ENCODE results near the gene CLUH.
A peak's percentile ranks its signal among the peaks of the same experiment; 100 is the strongest.

The CLUH gene
- total RNA-seq = 36.5 to 140 (median 72.3) reads per million in 17 experiments

GRCh38 chr17:2711608-2712299 is at the start of gene CLUH:
Gene CLUH, minus strand, starts transcription at chr17:2711764. Its CDS starts 103 bp downstream, at chr17:2711661.
- peak; percentile 99 to 100 (median 100) for DNase-seq

- no peak for DNase-seq
Measured at GRCh38 chr17:2758870-2759269, 47.3 kb upstream of the CLUH start.

- no peak for DNase-seq
Measured at GRCh38 chr17:2755891-2756724, 44.5 kb upstream of the CLUH start.

- no peak for DNase-seq
Measured at GRCh38 chr17:2751491-2751890, 39.9 kb upstream of the CLUH start.

- no peak for DNase-seq
Measured at GRCh38 chr17:2750721-2751120, 39.2 kb upstream of the CLUH start.

- DNase-seq = peak; percentile 86 to 95 (median 93)
Measured at GRCh38 chr17:2749784-2750181, 38.2 kb upstream of the CLUH start.

- no peak for DNase-seq
Measured at GRCh38 chr17:2749058-2749783, 37.7 kb upstream of the CLUH start, which contains the start of gene CCDC92B. Gene CCDC92B, minus strand, starts transcription at chr17:2749652. Its CDS starts 14,507 bp downstream, at chr17:2735145.

- no peak for DNase-seq
Measured at GRCh38 chr17:2745317-2746037, 33.9 kb upstream of the CLUH start.

GRCh38 chr17:2737693-2738092 is 26.1 kb upstream of the CLUH start:
- DNase-seq = no peak

GRCh38 chr17:2736956-2737355 is 25.4 kb upstream of the CLUH start:
- DNase-seq = no peak

GRCh38 chr17:2735896-2736295 is 24.3 kb upstream of the CLUH start:
- DNase-seq = no peak

- DNase-seq = no peak
Measured at GRCh38 chr17:2734939-2735338, 23.4 kb upstream of the CLUH start.

GRCh38 chr17:2731807-2732206 is 20.2 kb upstream of the CLUH start:
- no peak for DNase-seq

- DNase-seq = no peak
Measured at GRCh38 chr17:2730764-2731353, 19.3 kb upstream of the CLUH start.

GRCh38 chr17:2724784-2725164 is 13.2 kb upstream of the CLUH start:
- DNase-seq = peak; percentile 48 to 86 (median 70)

GRCh38 chr17:2723997-2724783 is 12.6 kb upstream of the CLUH start:
- peak in 2 of 4 experiments; percentile 16 to 18 for DNase-seq

- DNase-seq = no peak
Measured at GRCh38 chr17:2723505-2723996, 12.0 kb upstream of the CLUH start.

- DNase-seq = no peak
Measured at GRCh38 chr17:2722611-2723010, 11.0 kb upstream of the CLUH start.

- DNase-seq = no peak
Measured at GRCh38 chr17:2721603-2722002, 10.0 kb upstream of the CLUH start.

GRCh38 chr17:2719861-2720260 is 8.3 kb upstream of the CLUH start:
- DNase-seq = no peak

Data from suppressor macrophage (primary cell).